NCI-H1092 treated with DMSO at 0.1 percent for 48 hours (cell line): ENCODE results near the gene PSMA3.

Source experiments
- DNase-seq: peaks from one replicate; lab custom pipeline; 2025; lab: John Stamatoyannopoulos, UW

Gene PSMA3

DNA sequence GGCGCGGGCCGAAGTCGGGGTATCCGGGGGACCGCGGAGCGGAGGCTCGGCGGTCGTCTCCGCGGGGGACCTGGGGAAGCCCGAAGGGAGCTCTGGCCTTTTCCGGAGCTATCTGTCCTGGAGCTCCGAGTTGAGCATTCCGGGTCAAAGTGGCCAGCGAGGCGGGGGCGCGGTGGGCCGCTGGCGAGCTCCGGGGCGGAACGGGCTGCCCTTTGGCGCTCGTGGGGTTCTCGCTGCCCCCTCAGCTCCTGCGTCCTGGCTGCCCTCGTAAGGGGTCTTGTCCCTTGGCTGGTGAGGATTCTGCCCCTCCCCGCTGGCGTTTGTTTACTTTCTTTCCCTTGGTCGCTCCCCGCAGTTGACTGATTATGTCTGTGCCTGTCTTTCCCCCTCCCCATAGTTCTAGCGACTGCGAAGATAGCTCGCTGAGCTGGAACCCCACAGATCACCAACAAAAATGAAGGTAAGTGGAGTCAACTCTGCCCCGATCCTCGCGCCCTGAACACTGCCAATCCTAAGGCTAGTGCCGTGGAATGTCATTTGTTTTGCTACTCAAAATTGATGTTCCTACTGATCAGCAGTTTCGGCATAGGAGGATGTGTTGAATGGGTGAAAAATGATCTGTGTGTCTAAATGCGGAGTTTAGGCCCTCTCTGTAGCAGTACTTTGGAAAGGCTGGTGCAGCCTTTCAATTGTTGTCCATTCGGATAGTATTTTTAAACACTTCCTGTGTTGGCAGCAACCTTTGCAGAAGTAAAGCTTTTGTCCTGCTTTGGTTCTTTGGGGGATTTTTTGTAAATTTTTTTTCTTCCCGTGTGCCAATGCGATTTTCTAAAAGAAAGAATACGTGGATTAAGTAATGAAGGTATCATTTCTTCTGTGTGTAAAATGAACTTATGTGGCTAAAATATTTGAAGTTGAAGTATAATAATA, 55.0 kb downstream of the PSMA3 start:
- no peak for DNase-seq

DNA sequence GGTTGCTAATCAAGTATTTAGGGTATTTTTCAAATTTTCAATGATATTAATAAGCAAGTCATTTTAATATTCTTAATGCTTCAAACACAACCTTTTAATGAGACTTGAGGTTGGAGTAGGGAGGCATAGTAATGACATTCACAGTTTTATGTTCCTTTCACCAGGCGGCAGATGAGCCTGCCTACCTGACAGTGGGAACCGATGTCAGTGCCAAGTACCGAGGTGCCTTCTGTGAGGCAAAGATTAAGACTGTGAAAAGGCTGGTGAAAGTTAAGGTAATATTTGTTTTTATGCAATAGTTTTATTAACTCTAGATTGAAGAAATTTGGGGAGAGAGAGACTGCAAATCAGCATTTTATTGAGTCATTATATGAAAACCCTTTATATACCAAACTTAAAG, 56.8 kb downstream of the PSMA3 start:
- no peak for DNase-seq

GRCh38 chr14:58305730-58306129, 61.1 kb downstream of the PSMA3 start:
- no peak for DNase-seq

- no peak for DNase-seq
Measured at GRCh38 chr14:58307597-58308316, 63.1 kb downstream of the PSMA3 start.

DNA sequence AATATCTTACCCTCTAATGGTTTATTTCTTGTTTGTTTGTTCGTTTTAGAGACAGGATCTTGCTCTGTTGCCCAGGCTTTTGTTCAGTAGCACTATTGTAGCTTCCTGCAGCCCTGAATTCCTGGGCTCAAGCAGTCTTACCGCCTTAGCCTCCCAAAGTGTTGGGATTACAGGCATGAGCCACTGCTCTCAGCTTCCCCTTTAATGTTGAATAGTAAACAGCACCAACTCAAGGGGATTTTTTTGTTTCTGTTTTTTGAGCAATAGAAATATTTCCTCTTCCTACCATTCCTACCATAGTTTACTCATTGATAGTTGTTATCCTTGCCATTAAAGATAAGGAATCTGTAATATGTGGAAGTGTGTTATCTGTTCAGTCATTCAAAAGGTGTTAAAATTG, 64.4 kb downstream of the PSMA3 start:
- DNase-seq, result no peak

DNA sequence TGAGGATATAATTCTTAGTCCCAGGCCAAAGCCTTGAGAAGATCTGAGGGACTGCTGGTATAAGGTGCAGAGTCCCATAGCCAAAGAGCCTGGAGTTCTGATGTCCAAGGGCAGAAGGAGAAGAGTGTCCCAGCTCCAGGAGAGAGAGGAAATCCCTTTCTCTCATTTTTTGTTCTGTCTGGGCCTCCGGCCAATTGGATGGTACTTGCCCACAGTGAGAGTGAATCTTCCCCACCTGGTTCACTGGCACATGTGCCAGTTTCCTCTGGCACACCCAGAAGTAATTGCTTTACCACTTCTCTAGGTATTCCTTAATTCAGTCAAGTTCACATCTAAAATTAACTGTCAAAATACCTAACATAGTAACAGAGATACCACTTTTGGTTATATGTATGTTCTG, 69.1 kb downstream of the PSMA3 start:
- DNase-seq, result no peak

DNA sequence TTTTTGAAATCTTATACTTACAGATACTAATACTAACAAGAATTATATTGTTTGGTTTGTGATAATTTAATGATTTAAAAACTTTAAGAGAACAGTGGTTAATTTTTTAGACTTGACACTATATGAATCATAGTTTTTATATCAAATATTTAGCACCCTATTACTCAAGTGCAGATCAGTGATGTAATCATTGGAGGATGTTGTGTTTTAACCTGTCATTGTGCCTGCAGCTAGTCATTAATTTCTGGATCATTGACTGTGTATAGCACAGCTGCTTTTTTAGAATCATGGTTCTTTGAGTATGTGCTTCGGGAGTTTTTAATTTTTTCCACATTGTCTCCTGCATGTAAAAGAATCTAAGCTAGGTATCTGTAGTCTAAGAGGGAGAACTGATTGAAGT, 71.0 kb downstream of the PSMA3 start:
- DNase-seq, result no peak
